Measurements from ENCODE around the gene POGZ.

DNA sequence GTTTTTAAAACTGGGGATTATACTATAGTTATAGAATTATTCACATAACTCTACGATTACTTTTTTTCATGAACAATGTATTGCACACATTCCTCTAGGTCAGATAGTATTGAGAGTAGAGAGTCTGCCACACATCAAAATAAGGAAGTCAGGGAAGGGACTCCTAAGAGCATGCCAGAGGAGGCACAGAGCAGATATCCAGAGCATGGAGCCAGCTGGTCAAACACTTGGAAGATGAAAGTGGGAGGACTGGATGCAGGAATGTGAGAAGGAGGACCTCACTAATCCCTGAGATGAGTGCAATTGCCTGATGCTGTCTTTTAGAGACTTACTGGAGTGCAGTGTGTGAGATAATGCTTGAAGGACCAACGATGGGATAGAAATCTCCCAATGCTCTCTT lies 102.6 kb downstream of the POGZ start:
- TF ChIP-seq, protein P1, sequence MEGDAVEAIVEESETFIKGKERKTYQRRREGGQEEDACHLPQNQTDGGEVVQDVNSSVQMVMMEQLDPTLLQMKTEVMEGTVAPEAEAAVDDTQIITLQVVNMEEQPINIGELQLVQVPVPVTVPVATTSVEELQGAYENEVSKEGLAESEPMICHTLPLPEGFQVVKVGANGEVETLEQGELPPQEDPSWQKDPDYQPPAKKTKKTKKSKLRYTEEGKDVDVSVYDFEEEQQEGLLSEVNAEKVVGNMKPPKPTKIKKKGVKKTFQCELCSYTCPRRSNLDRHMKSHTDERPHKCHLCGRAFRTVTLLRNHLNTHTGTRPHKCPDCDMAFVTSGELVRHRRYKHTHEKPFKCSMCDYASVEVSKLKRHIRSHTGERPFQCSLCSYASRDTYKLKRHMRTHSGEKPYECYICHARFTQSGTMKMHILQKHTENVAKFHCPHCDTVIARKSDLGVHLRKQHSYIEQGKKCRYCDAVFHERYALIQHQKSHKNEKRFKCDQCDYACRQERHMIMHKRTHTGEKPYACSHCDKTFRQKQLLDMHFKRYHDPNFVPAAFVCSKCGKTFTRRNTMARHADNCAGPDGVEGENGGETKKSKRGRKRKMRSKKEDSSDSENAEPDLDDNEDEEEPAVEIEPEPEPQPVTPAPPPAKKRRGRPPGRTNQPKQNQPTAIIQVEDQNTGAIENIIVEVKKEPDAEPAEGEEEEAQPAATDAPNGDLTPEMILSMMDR (IDR thresholded peaks at IDR 0.05 in 4 of 5, conservative IDR thresholded peaks at IDR 0.05 in 1 of 5): no peak
- no peak for TF ChIP-seq POLR2A (IDR thresholded peaks at IDR 0.05)

Measured in gastrocnemius medialis (tissue), 4 donors.